DND-41 (cell line): ENCODE results near the gene CROT.

Source experiments
- ATAC-seq: fragments of 200-7000 bp; cut with Tn5 transposase; 3 replicates; pipeline ENCODE4 v1.9.1; 2021; ENCODE audit warnings: low read depth; ENCODE audit not compliant: insufficient read depth
- DNase-seq: peaks from one replicate; pipeline ENCODE4 v3.0.0-alpha.2; 2020
- H2AFZ ChIP-seq: 2 replicates; pipeline ENCODE4 v1.6.0; 2012; ENCODE audit warnings: low read depth, low read length
- H3K27ac ChIP-seq: 2 replicates; pipeline ENCODE4 v1.5.1; 2012; ENCODE audit warnings: low read length, inconsistent platforms
- H3K27me3 ChIP-seq: fragments of 200-600 bp; sonication (generic); 2 replicates; pipeline ENCODE4 v1.6.0; 2012; ENCODE audit warnings: low read length, mild to moderate bottlenecking, inconsistent platforms; ENCODE audit not compliant: insufficient read depth, poor library complexity
- H3K36me3 ChIP-seq: 2 replicates; pipeline ENCODE4 v1.5.1; 2012; ENCODE audit warnings: low read length, inconsistent platforms; ENCODE audit not compliant: insufficient read depth
- H3K4me1 ChIP-seq: 2 replicates; pipeline ENCODE4 v1.5.1; 2012; ENCODE audit warnings: mild to moderate bottlenecking, low read length; ENCODE audit not compliant: insufficient read depth
- H3K4me2 ChIP-seq: 2 replicates; pipeline ENCODE4 v1.6.0; 2012; ENCODE audit warnings: mild to moderate bottlenecking, moderate library complexity, low read length, inconsistent platforms; ENCODE audit not compliant: insufficient read depth
- H3K4me3 ChIP-seq, 2 experiments: fragments of 200-600 bp in 1 of 2; shearing (Covaris generic) in 1 of 2; 2 replicates each; pipeline ENCODE4 v1.5.1; 2012 to 2016; ENCODE audit warnings: inconsistent platforms in 2 of 2, low read length in 2 of 2, mild to moderate bottlenecking in 2 of 2, low read depth in 1 of 2, moderate library complexity in 1 of 2
- H3K79me2 ChIP-seq: 2 replicates; pipeline ENCODE4 v1.6.0; 2012; ENCODE audit warnings: low read length, inconsistent platforms; ENCODE audit not compliant: insufficient read depth
- H3K9ac ChIP-seq: 2 replicates; pipeline ENCODE4 v1.6.0; 2012; ENCODE audit warnings: low read depth, mild to moderate bottlenecking, inconsistent platforms, low read length, moderate library complexity
- H3K9me3 ChIP-seq: 2 replicates; pipeline ENCODE4 v1.5.1; 2012; ENCODE audit warnings: low read length, moderate library complexity, mild to moderate bottlenecking, inconsistent platforms; ENCODE audit not compliant: insufficient read depth, severe bottlenecking
- H4K20me1 ChIP-seq: 2 replicates; pipeline ENCODE4 v1.6.0; 2012; ENCODE audit warnings: low read length; ENCODE audit not compliant: insufficient read depth
- EZH2 ChIP-seq: IDR thresholded peaks from 3 replicates; pipeline ENCODE4 v1.6.1; 2012; ENCODE audit warnings: borderline replicate concordance, low read depth, mild to moderate bottlenecking, moderate library complexity, low read length, inconsistent platforms; ENCODE audit not compliant: severe bottlenecking
- TF ChIP-seq, protein P1 (sequence below): IDR thresholded peaks from 2 replicates; pipeline ENCODE4 v1.5.1; 2012; ENCODE audit warnings: borderline replicate concordance, low read length, moderate library complexity, mild to moderate bottlenecking; ENCODE audit not compliant: poor library complexity, severe bottlenecking; ENCODE audit errors: extremely low read depth

CROT gene

GRCh38 chr7:87337331-87337730 lies 8.1 kb upstream of the CROT start:
- Histone ChIP-seq H4K20me1 (no peaks in the 10 kb centered on the region), H3K4me1 (peaks cover 2% of the 10 kb centered on the region; the same call in 1 of the 2 replicates), H3K36me3 (peaks cover 6% of the 10 kb centered on the region; the same call in 1 of the 2 replicates), H3K79me2 (no peaks in the 10 kb centered on the region), H3K4me3 (no peak overlapping the region), H3K9me3 (no peaks in the 10 kb centered on the region), H2AFZ (no peak overlapping the region), H3K9ac (no peak overlapping the region), H3K27me3 (no peaks in the 10 kb centered on the region), H3K4me2 (no peak overlapping the region), H3K27ac (no peak overlapping the region)
- ATAC-seq (no peak), DNase-seq (no peak)
- TF ChIP-seq, protein P1, sequence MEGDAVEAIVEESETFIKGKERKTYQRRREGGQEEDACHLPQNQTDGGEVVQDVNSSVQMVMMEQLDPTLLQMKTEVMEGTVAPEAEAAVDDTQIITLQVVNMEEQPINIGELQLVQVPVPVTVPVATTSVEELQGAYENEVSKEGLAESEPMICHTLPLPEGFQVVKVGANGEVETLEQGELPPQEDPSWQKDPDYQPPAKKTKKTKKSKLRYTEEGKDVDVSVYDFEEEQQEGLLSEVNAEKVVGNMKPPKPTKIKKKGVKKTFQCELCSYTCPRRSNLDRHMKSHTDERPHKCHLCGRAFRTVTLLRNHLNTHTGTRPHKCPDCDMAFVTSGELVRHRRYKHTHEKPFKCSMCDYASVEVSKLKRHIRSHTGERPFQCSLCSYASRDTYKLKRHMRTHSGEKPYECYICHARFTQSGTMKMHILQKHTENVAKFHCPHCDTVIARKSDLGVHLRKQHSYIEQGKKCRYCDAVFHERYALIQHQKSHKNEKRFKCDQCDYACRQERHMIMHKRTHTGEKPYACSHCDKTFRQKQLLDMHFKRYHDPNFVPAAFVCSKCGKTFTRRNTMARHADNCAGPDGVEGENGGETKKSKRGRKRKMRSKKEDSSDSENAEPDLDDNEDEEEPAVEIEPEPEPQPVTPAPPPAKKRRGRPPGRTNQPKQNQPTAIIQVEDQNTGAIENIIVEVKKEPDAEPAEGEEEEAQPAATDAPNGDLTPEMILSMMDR = no peak
- TF ChIP-seq EZH2 = no peak

- Histone ChIP-seq H3K4me1 (peaks cover 21% of the 10 kb centered on the region), H3K9me3 (no peaks in the 10 kb centered on the region), H3K27ac (no peak overlapping the region), H3K36me3 (peaks cover 6% of the 10 kb centered on the region; the same call in 1 of the 2 replicates), H4K20me1 (no peaks in the 10 kb centered on the region), H3K79me2 (peaks cover 12% of the 10 kb centered on the region), H3K9ac (no peak overlapping the region), H3K4me2 (no peak overlapping the region), H3K27me3 (no peaks in the 10 kb centered on the region), H3K4me3 (no peak overlapping the region), H2AFZ (no peak overlapping the region)
- ATAC-seq = no peak
- TF ChIP-seq EZH2 = no peak
- TF ChIP-seq, protein P1 = no peak
- DNase-seq = no peak
Observed at GRCh38 chr7:87339373-87339897, 6.0 kb upstream of the CROT start.

DNA sequence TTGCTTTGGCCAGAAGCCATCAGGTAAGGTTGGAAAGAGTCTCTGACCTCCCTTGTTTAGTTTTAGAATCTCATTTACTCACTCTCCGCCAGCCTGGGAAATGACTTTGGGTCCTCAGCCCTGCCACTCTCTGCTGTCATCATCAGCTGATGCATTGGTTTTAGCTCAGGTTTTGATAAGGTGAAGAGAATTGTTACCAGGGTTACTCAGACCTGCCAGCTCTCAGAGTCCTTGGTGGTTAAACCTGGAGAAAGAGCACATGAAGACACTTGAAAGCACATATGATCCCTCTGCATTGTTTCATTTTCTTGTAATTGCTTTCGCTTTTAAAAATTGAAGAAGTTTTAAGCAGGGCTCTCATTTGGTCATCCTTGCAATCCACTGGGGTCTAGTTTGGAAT lies 4.0 kb upstream of the CROT start:
- Histone ChIP-seq H3K4me2 (no peak overlapping the region), H3K27me3 (no peaks in the 10 kb centered on the region), H3K9me3 (no peaks in the 10 kb centered on the region), H2AFZ (no peak overlapping the region), H3K36me3 (0 out of 2 replicates have a peak, but pooled peaks cover 3% of the 10 kb centered on the region), H4K20me1 (no peaks in the 10 kb centered on the region), H3K27ac (no peak overlapping the region), H3K4me3 (no peak overlapping the region), H3K4me1 (peaks cover 34% of the 10 kb centered on the region), H3K79me2 (peaks cover 23% of the 10 kb centered on the region), H3K9ac (no peak overlapping the region)
- no peak for DNase-seq
- TF ChIP-seq, protein P1 = no peak
- TF ChIP-seq EZH2 = no peak
- no peak for ATAC-seq
